GM19324 (cell line): ENCODE results near the gene L1TD1.
"Not testable (repeated sequence)": the region's sequence is repeated elsewhere in the genome, so short reads cannot be mapped to it uniquely, and the experiment has no call there.

Experiments used
- ATAC-seq: cut with Tn5 transposase; IDR thresholded peaks from one replicate; pipeline ENCODE4 v1.9.1; 2021; ENCODE audit warnings: mild to moderate bottlenecking, moderate library complexity; ENCODE audit not compliant: unreplicated experiment, low FRiP score

The L1TD1 gene

DNA sequence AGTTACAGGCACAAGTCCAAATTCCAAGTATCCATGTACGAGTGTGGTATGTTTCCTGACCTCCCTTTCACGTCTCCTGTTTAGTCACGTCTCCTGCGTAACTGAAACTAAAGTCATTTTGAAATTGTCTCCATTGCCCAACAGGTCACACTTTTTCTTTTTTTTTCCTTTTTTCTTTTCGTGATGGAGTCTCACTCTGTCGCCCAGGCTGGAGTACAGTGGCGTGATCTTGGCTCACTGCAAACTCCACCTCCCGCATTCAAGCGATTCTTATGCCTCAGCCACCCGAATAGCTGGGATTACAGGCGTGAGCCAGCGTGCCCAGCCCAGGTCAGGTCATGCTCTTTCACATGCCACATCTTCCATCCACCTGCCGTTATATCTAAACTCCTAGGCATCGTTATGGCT is 38.2 kb downstream of the L1TD1 start:
- no peak for ATAC-seq

DNA sequence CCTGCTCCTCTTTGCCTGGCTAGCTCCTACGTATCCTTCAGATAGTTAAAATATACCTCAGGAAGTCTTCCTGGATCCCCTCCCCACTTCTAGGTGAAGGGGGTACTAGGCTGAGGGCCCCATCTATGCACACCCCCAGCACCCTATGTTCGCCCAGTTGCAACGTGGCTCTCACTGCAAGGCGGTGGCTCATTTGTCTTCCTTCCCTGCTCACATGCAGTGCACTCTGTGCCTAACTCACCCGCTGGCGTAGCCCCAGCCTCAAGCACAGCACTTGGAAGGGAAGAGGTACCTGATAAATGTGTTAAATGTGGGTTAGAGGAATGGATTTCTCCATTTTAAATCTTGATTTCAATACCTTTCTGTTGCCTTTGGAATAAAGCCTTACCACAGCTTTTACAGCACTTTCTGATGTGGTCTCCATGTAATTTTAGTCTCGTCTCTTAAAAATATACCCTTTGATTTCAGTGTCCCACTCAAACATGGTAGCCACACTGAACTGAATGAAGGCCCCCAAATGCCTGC is 39.3 kb downstream of the L1TD1 start:
- no peak for ATAC-seq

GRCh38 chr1:62234688-62235087 is 40.0 kb downstream of the L1TD1 start:
- no peak for ATAC-seq

GRCh38 chr1:62235576-62235975 is 40.9 kb downstream of the L1TD1 start:
- ATAC-seq = no peak

- no peak for ATAC-seq
Observed at GRCh38 chr1:62237361-62237760, 42.7 kb downstream of the L1TD1 start.

DNA sequence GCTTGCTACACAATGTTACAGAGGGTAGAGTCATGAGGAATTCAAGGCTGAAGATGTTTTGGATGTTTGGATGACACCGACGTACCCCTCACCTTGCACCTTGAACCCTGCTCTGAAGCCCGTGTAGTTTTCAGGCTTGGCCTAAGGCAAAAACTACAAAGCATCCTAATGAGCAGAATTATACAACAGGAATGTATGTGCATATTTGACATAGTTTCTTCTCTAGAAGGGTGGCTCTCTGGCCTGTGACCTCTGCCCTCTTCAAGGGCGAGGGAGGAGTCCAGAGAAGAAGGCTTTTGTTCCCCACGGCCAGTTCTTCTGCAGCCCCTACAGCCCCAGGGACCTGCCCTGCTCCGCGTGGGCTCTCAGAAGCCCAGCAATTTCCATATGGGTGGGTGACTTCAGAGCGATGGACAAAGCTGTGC is 43.3 kb downstream of the L1TD1 start:
- no peak for ATAC-seq

DNA sequence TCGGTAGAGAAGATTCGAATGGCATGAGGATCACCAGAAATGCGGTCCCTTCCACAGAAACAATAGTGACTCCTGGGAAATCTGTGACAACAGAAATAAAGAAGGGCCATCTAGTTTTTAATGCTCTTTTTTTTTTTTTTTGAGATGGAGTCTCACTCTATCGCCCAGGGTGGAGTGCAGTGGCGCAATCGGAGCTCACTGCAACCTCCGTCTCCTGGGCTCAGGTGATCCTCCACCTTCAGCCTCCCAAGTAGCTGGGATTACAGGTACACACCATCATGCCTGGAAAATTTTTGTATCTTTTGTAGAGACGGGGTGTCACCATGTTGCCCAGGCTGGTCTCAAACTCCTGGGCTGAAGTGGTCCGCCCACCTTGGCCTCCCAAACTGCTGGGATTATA is 43.9 kb downstream of the L1TD1 start:
- no peak for ATAC-seq

GRCh38 chr1:62239652-62240403 is 45.2 kb downstream of the L1TD1 start:
- not testable (repeated sequence) for ATAC-seq

DNA sequence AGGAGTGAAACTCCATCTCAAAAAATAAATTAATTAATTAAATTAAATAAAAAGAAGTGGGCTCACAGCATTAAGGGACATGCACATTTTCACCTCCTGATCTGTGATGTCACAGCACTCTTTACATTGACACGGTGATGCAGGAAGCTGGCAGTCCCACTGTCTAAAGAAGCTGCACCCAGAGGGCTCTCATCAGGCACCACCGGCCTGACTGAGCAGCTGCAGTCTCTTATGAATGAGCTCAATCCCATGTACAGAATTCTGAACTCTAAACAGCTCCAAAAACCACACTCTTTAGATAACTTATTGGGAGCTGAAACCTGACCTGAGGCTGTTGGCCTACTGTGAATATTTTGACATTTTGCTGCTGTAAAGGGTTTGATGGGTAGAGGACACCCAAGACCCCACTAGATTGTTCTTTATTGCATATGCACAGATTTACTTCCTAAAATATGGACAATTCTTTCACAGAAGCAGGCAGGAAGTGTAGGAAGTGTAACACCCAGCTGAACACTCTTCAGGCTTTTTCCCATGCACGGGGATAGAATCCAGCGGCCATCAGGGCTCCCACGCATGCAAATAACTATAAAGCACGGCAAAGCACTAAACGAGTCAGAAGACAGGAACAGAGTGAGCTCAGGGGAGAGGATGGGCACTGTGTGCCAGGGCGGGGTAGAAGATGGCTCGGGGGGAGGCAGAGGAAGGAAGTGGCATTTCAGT is 46.2 kb downstream of the L1TD1 start:
- no peak for ATAC-seq

GRCh38 chr1:62241371-62242131 is 46.9 kb downstream of the L1TD1 start:
- no peak for ATAC-seq

DNA sequence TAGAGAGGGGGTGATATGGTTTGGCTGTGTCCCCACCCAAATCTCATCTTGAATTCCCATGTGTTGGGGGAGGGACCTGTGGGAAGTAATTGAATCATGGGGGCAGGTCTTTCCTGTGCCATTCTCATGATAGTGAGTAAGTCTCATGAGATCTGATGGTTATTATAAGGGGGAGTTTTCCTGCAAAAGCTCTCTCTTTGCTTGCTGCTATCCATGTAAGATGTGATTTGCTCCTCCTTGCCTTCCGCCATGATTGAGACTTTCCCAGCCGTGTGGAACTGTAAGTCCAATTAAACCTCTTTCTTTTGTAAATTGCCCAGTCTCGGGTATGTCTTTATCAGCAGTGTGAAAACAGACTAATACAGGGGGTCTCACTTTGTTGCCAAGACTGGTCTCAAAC is 49.7 kb downstream of the L1TD1 start:
- ATAC-seq = not testable (repeated sequence)

GRCh38 chr1:62245201-62245600 is 50.6 kb downstream of the L1TD1 start:
- ATAC-seq = no peak

DNA sequence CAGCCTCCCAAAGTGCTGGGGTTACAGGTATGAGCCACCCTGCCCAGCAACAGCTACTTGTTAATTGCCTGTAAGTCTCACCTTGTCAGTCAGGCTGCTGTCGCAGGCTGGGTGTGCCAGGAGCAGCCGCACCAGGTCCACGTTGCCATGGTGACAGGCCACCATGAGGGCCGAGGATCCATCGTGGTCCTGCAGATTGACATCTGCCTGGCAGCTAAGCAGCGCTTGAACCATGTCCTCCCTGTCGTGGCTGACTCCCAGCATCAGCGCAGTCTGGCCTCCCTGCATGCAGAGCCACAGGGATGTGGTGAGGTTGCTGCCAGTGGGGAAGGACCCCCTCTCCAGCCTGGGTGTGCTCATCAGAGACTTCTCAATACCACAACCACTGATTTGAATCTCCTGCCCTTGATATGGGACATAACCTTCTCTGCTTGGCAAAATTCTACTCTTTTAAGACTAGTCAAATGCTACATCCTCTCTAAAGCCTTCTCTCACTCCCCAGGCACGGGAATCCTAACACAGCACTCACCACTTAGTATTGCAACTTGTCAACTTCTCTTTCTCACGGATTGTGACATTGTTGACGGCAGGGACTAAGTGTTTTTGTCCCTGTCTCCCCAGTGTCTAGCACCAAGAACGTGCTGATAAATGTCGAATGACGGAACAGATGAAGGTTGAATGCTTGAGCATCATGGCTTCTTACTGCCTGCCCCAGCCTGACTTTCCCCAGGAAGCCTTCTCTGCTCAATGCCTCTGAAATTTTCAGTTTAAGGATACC is 52.9 kb downstream of the L1TD1 start:
- no peak for ATAC-seq

DNA sequence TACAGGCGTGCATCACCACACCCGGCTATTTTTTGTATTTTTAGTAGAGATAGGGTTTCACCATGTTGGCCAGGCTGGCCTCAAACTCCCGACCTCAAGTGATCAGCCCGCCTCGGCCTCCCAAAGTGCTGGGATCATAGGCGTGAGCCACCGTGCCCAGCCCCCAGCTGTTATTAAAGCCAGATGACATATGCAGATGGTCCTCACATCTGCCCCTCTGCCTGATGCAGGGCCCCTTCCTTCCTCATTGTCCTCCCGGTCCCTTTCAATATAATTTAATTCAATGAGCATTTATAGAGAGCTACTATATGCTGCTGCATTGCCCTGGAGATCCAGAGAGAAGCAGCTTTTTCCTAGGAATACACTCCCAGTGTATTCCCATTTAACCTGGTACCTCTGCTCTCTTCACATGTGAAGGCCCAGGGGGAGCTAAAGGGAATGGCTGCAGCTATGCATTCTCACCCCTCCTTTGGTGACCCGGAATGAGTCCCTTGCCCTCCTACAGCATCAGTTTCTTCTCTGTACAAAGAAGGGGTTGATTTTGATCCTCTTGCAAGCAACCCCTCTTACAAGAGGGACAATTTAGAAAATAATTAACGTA is 55.6 kb downstream of the L1TD1 start:
- no peak for ATAC-seq

DNA sequence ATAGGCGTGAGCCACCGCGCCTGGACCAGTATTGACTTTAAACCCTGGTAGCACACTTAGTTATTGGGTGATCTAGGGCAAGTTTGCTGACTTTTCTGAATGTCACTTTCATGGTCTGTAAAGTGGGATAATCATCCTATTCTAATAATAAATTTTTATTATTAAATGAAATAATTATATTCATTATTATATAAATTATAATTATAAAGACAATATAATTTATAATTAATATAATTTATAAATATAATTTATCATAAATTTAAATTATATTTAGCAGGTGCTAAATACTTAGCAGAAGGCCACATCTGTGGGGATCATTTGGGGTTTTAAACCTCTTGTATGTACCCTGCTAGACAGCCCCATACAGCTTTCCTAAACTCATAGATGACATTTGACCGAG is 64.9 kb downstream of the L1TD1 start:
- ATAC-seq = no peak

- ATAC-seq = no peak
Observed at GRCh38 chr1:62260688-62261087, 66.0 kb downstream of the L1TD1 start.
